IPS-15b (cell line): ENCODE results near the gene MAP4K2.

Experiments used
- H3K27me3 ChIP-seq: one replicate; pipeline ENCODE4 v1.6.1; 2013; ENCODE audit warnings: low read length; ENCODE audit not compliant: control insufficient read depth, insufficient read depth
- H3K36me3 ChIP-seq: one replicate; pipeline ENCODE4 v1.6.1; 2013; ENCODE audit warnings: low read length; ENCODE audit not compliant: control insufficient read depth, insufficient read depth
- H3K4me1 ChIP-seq: one replicate; pipeline ENCODE4 v1.6.1; 2013; ENCODE audit warnings: mild to moderate bottlenecking, low read length; ENCODE audit not compliant: control insufficient read depth, insufficient read depth
- H3K4me3 ChIP-seq: one replicate; pipeline ENCODE4 v1.5.1; 2013; ENCODE audit warnings: low read depth, low read length
- H3K9ac ChIP-seq: one replicate; pipeline ENCODE4 v1.6.1; 2013; ENCODE audit warnings: low read depth, mild to moderate bottlenecking, low read length
- H3K9me3 ChIP-seq: one replicate; pipeline ENCODE4 v1.6.1; 2013; ENCODE audit warnings: mild to moderate bottlenecking, low read length; ENCODE audit not compliant: control insufficient read depth, insufficient read depth

MAP4K2 gene

DNA sequence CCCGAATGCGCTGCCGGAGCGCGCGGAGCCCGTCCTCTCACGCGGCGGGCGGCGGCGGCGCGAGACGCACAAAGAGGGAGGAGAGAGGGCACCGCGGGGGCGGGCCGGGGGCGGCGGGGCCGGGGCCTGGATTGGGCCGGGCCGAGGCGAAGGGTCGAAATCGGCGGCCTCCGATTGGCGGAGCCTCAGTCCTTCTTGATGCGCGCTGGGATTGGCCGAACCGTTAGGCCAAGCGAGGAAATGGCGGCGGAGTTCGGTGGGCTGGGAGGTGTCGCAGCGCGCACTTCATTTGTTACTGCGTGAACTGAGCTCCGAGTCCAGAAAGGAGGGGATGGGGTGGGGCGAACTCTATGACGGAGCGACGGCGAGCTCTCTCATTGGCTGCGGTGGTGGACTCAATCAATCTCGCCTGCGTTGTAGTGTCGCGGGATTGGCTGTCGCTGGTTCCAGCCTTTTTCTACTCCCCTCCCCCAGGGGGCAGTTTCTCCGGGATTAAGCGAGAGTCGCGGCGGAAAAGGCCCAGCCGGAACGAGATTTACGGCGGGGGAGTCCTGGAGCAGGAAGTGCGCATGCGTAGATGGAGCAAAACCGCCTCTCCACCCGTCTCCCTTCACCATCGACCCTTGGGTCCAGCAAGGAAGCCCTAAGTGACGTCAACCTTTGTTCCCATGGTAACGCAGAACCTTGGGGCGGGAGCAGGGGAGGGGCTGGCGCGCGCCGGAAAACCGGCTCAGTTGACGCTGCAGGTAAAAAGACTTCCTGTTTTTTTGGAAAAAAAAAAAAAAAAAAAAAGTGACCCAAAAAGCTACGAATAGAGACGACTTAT lies 24.3 kb downstream of the MAP4K2 start, which contains the start of gene SF1:
Gene SF1, minus strand, starts transcription at position 70 of the 826 bp plus-strand sequence. CDS start 150 bp downstream, outside the sequence.
- H3K9me3 ChIP-seq, result no peaks in the 10 kb centered on the region
- peaks cover 23% of the 10 kb centered on the region for H3K36me3 ChIP-seq
- peaks cover 7% of the 10 kb centered on the region for H3K4me1 ChIP-seq
- H3K27me3 ChIP-seq, result no peaks in the 10 kb centered on the region
- peak within 1 kb of the TSS; percentile 77 for H3K4me3 ChIP-seq
- peak within 1 kb of the TSS; percentile 80 for H3K9ac ChIP-seq

DNA sequence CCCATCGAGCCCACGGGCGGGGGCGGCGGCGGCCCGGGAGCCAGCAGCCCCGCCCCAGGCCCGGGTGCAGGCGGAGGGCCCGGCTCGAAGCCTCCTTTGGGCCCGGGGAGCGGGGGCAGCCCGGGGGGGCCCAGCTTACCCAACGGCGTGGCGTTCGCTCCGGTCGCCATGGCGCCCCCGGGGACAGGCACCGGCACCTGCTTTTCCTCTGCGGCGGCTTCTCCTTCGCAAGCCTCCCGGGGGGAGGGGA lies 24.9 kb downstream of the MAP4K2 start:
- Histone ChIP-seq H3K4me1 (peaks cover 7% of the 10 kb centered on the region), H3K4me3 (peak overlapping the region; percentile 48), H3K9ac (peak overlapping the region; percentile 80), H3K36me3 (peaks cover 26% of the 10 kb centered on the region), H3K9me3 (no peaks in the 10 kb centered on the region), H3K27me3 (no peaks in the 10 kb centered on the region)

DNA sequence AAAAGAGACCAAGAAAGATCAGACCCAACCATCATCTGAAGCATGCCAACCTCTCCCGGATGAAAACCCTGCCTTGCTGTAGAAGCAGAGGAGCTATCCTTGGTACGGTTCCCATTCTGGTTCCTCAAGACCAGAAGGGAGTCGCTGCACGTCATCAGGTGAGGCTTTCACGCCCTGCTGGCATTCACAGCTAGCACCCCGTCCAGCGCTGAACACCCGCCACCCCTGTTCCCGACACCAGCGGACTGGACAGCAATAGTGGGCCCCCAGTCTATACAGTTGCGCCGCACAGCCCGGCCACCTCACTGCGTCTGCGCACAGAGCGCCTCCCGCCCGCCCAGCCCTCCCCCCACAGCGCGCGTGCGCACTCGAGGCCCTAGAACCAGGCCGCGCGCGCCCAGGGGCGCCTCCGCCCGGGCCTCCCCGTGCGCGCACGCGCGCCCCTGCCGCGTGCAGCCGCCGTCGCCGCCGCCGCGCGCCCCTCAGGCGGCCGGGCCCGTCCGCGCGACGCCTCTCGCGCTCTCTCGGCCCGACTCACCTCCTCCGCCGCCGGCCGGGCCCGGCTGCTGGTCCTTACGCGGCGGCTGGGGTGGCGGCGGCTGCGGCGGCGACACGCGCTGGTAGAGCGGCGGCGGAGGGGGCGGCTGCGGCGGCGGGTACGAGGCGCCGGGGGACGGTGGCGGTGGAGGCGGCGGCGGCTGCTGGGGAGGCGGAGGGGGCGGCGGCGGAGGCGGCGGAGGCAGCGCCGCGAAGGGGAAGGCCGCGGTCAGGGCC lies 25.4 kb downstream of the MAP4K2 start:
- Histone ChIP-seq H3K4me3 (peak overlapping the region; percentile 77), H3K4me1 (peaks cover 7% of the 10 kb centered on the region), H3K36me3 (peaks cover 30% of the 10 kb centered on the region), H3K27me3 (no peaks in the 10 kb centered on the region), H3K9ac (peak overlapping the region; percentile 80), H3K9me3 (no peaks in the 10 kb centered on the region)

DNA sequence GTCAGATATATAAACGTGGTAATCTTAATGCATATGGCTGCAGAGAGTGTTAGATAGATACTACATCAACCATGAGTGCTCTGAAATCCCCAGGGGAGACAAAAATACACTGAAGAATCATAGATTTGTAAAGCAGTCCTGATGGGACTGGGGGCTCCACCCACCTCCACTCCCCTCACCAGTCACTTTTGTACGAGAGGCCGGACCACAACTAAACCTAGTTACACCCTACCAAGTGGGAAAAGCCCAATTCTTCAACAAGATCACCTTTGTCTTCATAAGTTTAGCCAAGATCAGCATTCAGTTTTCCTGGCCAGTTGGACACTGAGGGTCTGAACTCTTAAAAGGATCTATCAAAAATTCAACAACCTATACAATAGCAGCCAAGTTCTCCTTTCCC lies 26.1 kb downstream of the MAP4K2 start:
- Histone ChIP-seq H3K36me3 (peaks cover 33% of the 10 kb centered on the region), H3K9me3 (no peaks in the 10 kb centered on the region), H3K4me3 (peak overlapping the region; percentile 77), H3K27me3 (no peaks in the 10 kb centered on the region), H3K9ac (peak overlapping the region; percentile 29), H3K4me1 (peaks cover 7% of the 10 kb centered on the region)

DNA sequence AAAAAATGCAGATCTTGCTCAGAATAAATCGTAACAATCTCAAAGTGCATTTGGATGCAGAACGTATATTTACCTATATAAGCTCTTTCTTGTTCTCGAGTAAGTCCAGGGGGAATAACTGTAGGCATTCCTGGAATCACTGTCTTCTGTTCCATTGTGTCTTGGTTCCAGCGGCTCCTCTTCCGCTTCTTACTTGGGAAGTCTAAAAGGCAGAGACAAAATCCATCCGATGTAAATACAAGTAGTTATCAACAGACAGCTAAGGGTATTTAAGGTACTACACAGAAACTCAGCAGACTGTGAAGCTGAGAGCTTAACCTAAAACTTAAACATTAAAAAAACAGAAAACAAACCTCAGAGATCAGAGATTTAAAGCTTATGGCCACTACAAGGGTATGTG lies 26.6 kb downstream of the MAP4K2 start:
- peaks cover 7% of the 10 kb centered on the region for H3K4me1 ChIP-seq
- peak overlapping the region; percentile 29 for H3K9ac ChIP-seq
- H3K4me3 ChIP-seq, result peak overlapping the region; percentile 77

DNA sequence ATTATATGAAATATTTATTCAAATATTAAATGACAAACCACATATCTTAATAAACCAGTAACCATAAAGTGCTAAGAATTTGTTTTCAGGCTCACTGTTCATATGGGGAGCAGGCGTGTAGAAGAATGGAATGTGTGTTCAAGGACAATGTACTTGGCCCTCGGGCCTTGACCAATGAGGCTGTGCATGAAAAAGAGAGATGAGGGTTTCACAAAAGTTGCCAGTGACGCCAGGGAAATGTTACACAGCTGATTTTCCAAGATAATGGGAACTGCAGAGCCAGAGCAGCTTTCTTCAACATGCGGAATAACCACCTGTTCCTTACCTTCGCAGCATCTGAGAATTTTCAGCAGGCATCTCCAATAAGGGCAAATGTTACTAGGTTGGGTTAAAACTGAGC lies 28.9 kb downstream of the MAP4K2 start:
- peaks cover 7% of the 10 kb centered on the region for H3K4me1 ChIP-seq
- no peak overlapping the region for H3K4me3 ChIP-seq
- peaks cover 57% of the 10 kb centered on the region for H3K36me3 ChIP-seq
- no peaks in the 10 kb centered on the region for H3K27me3 ChIP-seq
- no peak overlapping the region for H3K9ac ChIP-seq
- no peaks in the 10 kb centered on the region for H3K9me3 ChIP-seq

More for the DNA sequence above, 26.6 kb downstream of the MAP4K2 start:
- Histone ChIP-seq H3K9me3 (no peaks in the 10 kb centered on the region), H3K27me3 (no peaks in the 10 kb centered on the region), H3K36me3 (peaks cover 36% of the 10 kb centered on the region)

DNA sequence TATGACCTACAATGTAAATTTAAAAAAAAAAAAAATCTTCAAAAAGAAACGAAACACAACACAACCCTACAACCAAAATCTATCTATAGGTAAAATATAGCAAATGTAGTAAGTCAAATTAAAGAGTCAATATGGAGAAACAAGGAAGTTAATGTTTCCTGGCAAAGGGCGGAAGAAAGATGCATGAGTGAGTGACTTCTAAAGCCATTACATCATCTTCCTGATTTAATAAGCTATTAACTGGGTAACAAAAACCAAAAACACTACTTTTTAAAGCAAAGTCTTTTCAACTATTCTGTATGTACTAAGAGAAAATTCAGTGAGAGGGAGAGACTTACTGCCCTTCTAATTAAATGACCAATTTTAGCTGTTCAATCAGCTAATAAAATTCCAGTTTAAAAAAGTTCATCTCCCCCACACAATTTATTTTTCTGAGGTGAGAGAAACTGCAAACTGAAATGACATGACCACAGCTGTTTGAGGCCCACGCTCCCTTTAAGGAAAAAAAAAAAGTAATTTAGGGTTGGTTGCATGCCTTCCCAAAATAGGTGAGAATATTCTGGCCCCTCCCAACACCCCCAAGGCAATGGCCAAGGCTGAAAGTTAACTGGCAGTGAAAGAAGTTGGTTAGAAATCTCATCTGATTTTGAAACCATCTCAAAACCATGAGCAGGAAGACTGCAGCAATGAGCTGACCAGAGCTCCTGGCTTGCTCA lies 30.6 kb downstream of the MAP4K2 start:
- H3K9me3 ChIP-seq, result no peaks in the 10 kb centered on the region
- peaks cover 74% of the 10 kb centered on the region for H3K36me3 ChIP-seq
- peaks cover 7% of the 10 kb centered on the region for H3K4me1 ChIP-seq
- H3K4me3 ChIP-seq, result no peak overlapping the region
- no peak overlapping the region for H3K9ac ChIP-seq
- no peaks in the 10 kb centered on the region for H3K27me3 ChIP-seq

DNA sequence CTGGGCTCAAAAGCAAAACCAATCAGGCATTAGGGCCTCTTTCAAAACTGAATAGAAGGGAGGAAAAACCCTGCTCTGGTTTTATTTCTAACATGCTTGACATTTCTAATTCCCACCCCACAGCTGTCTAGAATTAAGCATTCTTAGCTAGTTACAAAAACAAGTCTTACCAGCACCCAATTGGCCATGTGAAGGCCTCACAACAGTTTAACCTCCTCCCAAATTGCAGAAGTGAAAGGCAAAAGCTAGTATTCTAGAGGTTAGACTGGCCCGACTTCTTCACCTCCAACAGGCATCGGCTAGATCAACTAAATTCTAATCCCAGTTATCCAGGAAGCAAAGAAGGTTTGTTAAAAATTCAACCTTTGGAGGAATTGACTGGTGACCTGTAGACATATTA lies 31.2 kb downstream of the MAP4K2 start:
- H3K9me3 ChIP-seq, result no peaks in the 10 kb centered on the region
- no peak overlapping the region for H3K9ac ChIP-seq
- no peak overlapping the region for H3K4me3 ChIP-seq
- peaks cover 3% of the 10 kb centered on the region for H3K4me1 ChIP-seq
- H3K36me3 ChIP-seq, result peaks cover 80% of the 10 kb centered on the region
- no peaks in the 10 kb centered on the region for H3K27me3 ChIP-seq

DNA sequence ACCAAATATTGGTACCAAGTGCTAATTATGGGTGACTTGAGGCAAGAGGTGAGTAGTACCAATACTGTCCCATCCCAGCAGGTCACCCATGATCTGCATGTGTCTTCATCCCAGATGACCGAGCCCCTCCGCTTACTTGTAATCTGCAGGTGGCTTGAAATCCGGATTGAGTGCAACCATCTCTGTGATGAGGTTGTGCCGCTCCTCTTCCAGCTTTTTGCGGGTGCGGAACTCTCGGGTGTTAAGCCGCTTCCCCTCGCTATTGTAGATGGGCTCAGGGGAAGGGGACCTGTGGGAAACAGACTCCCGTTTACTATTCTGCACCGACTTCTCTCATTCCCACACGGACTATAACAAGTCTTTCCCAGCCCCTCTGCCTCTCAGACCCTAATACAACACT lies 32.9 kb downstream of the MAP4K2 start:
- Histone ChIP-seq H3K27me3 (no peaks in the 10 kb centered on the region), H3K4me1 (peaks cover under 1% of the 10 kb centered on the region), H3K9ac (no peak overlapping the region), H3K4me3 (no peak overlapping the region), H3K9me3 (no peaks in the 10 kb centered on the region), H3K36me3 (peaks cover 75% of the 10 kb centered on the region)

DNA sequence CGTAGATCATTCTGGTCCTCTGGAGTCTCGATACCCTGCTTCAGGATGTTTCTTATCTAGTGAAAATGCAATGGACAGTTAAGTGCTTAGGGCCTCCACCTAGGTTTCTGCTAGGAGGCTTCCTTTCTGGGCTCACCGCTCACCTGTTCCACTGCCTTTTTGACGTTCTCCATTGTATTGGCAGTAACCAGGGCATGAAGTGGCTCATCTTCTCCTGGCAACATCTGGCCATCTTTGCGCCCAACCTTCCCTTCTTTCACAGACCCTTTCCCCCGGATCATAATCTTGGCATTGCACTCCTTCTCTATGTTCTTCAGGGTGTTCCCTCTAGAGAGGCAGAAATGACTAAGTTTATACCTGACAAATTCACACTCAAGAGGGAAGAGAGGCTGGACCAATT lies 33.7 kb downstream of the MAP4K2 start:
- no peaks in the 10 kb centered on the region for H3K9me3 ChIP-seq

DNA sequence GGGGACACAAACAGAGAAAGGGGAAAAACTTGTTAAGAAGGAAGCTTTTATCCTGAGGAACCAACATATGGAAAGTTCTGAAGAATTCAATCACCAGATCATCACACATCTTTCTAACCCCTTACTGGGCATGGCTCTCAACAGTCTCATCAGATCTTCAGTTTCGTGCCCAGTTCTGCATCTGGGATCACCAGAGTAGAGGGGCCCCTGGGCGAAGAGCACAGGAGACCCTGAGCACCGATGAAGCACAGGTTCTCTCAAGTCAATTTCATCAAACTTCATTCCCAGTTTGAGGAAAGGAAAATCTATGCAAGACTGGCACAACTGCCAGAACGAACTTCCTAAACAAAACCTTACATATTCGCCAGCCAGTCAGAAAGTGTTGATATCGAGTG lies 34.7 kb downstream of the MAP4K2 start:
- H3K9ac ChIP-seq, result no peak overlapping the region
- no peak overlapping the region for H3K4me3 ChIP-seq
- peaks cover 18% of the 10 kb centered on the region for H3K4me1 ChIP-seq
- H3K36me3 ChIP-seq, result peaks cover 74% of the 10 kb centered on the region
- no peaks in the 10 kb centered on the region for H3K9me3 ChIP-seq
- H3K27me3 ChIP-seq, result no peaks in the 10 kb centered on the region

More for the DNA sequence above, 33.7 kb downstream of the MAP4K2 start:
- H3K27me3 ChIP-seq, result no peaks in the 10 kb centered on the region
- H3K9ac ChIP-seq, result no peak overlapping the region
- peaks cover 8% of the 10 kb centered on the region for H3K4me1 ChIP-seq
- H3K36me3 ChIP-seq, result peaks cover 77% of the 10 kb centered on the region
- no peak overlapping the region for H3K4me3 ChIP-seq
